ENCODE results near the gene CCDC57. TPM values are rescaled to one million over a fixed set of nuclear protein-coding genes. Genes with fewer than 3 reads are reported as not detected.

The CCDC57 gene
- polyA plus RNA-seq, 1 donor (not counting 4 experiments of a cell fraction or from before 2014, with no cell fraction given), result 19.2 TPM

DNA sequence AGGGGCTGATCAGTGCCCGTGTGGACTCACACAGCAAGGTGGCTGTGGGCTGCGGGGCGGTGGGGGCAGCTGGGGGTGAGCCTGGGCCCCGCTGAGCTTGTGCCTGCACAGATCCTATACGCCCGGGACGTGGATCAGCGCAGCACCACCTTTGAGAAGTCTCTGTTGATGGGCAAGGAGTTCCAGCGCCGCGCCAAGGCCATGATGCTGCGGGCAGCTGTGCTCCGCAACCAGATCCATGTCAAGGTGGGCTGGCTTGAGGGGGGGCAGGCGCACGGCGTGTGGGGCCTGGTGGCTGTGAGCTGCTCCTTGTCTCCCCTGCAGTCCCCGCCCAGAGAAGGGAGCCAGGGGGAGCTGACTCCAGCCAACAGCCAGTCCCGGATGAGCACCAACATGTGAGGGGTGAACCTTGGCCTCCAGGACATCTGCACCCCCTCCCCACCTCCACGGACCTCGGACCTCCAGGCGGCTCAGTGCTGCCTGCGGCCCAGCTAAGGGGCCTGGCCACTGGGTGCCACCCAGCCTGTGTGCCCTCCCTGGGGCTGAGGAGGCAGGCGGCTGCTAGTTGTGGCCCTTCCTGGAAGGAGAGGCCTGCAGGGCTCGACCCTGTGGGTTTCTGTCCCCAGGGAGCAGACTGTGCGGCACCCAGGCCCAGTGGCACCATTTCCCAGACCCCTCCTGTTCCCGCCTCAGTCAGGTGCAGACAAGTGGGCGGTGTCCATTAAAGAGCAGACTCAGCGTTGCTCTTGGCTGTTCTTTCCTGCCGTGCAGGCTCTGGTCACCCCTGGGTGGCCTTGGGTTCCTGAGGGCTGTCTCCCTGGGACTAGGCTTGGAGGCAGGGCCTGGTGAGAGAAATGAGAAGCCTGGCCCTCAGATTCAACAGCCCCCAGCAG is 155.7 kb downstream of the CCDC57 start:
- FAIRE-seq (no peak), DNase-seq (ENCODE audit: low read depth, low spot score) (no peak)
- no peak overlapping the region for H3K27ac ChIP-seq (ENCODE audit: control insufficient read depth, insufficient read depth, low read length)
- peaks cover 20% of the 10 kb centered on the region for H3K79me2 ChIP-seq (ENCODE audit: control insufficient read depth, insufficient read depth, low read length)
- no peak overlapping the region for H2AFZ ChIP-seq (ENCODE audit: control insufficient read depth, low read length)
- dilution Hi-C loops (cut with MboI; ENCODE audit: extremely low pct_ligation_motif_present, low sequenced_read_pairs), result no loop called here
- no peak overlapping the region for H3K4me3 ChIP-seq (ENCODE audit: control insufficient read depth in 2 of 3, extremely low read depth in 1 of 3, insufficient read depth in 2 of 3, low read depth in 1 of 3, low read length in 3 of 3)
- no peaks in the 10 kb centered on the region for H3K9me1 ChIP-seq (ENCODE audit: control insufficient read depth, extremely low read depth, insufficient read depth, low read length)
- peaks cover 6% of the 10 kb centered on the region for H3K4me1 ChIP-seq (ENCODE audit: control insufficient read depth, extremely low read depth, insufficient read depth, low read length)
- no peaks in the 10 kb centered on the region for H3K27me3 ChIP-seq (ENCODE audit: control insufficient read depth, extremely low read depth, insufficient read depth, low read length)
- H4K20me1 ChIP-seq (ENCODE audit: control insufficient read depth, extremely low read depth, insufficient read depth, low read length), result no peaks in the 10 kb centered on the region
- H3K9me3 ChIP-seq (ENCODE audit: control insufficient read depth, low read depth, low read length), result no peaks in the 10 kb centered on the region
- TF ChIP-seq EZH2 (IDR thresholded peaks at IDR 0.05; ENCODE audit: low read length), result no peak
- TF ChIP-seq, protein P1, sequence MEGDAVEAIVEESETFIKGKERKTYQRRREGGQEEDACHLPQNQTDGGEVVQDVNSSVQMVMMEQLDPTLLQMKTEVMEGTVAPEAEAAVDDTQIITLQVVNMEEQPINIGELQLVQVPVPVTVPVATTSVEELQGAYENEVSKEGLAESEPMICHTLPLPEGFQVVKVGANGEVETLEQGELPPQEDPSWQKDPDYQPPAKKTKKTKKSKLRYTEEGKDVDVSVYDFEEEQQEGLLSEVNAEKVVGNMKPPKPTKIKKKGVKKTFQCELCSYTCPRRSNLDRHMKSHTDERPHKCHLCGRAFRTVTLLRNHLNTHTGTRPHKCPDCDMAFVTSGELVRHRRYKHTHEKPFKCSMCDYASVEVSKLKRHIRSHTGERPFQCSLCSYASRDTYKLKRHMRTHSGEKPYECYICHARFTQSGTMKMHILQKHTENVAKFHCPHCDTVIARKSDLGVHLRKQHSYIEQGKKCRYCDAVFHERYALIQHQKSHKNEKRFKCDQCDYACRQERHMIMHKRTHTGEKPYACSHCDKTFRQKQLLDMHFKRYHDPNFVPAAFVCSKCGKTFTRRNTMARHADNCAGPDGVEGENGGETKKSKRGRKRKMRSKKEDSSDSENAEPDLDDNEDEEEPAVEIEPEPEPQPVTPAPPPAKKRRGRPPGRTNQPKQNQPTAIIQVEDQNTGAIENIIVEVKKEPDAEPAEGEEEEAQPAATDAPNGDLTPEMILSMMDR (optimal IDR thresholded peaks at IDR 0.05 in 1 of 3, IDR thresholded peaks at IDR 0.05 in 1 of 3, conservative IDR thresholded peaks at IDR 0.05 in 1 of 3; ENCODE audit: extremely low read depth in 1 of 3, insufficient read depth in 2 of 3, low read length in 3 of 3), result no peak
- H3K9ac ChIP-seq (ENCODE audit: control insufficient read depth, extremely low read depth, insufficient read depth, low read length), result no peak overlapping the region
- peaks cover 30 to 46% of the 10 kb centered on the region in 2 experiments for H3K36me3 ChIP-seq (ENCODE audit: control insufficient read depth in 2 of 2, extremely low read depth in 1 of 2, insufficient read depth in 2 of 2, low read length in 2 of 2)
- H3K4me2 ChIP-seq (ENCODE audit: control insufficient read depth, extremely low read depth, insufficient read depth, low read depth, low read length), result no peak overlapping the region

DNA sequence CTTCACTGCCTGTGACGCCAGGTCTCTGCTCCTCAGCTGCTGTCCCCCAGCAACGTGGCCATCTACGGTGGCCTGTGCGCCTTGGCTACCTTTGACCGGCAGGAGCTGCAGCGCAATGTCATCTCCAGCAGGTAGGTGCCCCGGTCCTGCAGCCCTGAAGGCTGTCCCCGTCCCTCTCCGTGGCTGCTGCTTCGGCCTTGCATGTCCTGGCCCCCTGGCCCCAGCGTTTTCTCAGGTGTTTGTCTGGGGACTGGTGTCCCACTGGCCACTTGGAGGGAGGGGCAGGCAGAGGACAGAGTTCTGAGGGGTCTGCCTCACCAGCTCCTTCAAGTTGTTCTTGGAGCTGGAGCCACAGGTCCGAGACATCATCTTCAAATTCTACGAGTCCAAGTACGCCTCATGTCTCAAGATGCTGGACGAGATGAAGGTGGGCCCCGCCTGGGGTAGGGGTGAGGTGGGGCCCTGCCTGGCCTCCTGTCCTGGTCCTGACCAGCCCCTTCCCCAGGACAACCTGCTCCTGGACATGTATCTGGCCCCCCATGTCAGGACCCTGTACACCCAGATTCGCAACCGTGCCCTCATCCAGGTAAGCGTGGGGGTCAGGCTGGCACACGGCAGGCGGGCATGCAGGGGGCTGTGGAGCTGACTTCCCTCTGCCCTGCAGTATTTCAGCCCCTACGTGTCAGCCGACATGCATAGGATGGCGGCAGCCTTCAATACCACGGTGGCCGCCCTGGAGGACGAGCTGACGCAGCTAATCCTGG is 156.5 kb downstream of the CCDC57 start:
- Histone ChIP-seq H3K79me2 (ENCODE audit: control insufficient read depth, insufficient read depth, low read length) (peaks cover 20% of the 10 kb centered on the region), H3K4me1 (ENCODE audit: control insufficient read depth, extremely low read depth, insufficient read depth, low read length) (peaks cover 6% of the 10 kb centered on the region), H4K20me1 (ENCODE audit: control insufficient read depth, extremely low read depth, insufficient read depth, low read length) (no peaks in the 10 kb centered on the region), H3K4me2 (ENCODE audit: control insufficient read depth, extremely low read depth, insufficient read depth, low read depth, low read length) (no peak overlapping the region), H3K27me3 (ENCODE audit: control insufficient read depth, extremely low read depth, insufficient read depth, low read length) (no peaks in the 10 kb centered on the region), H3K4me3 (ENCODE audit: control insufficient read depth in 2 of 3, extremely low read depth in 1 of 3, insufficient read depth in 2 of 3, low read depth in 1 of 3, low read length in 3 of 3) (no peak overlapping the region), H3K9ac (ENCODE audit: control insufficient read depth, extremely low read depth, insufficient read depth, low read length) (no peak overlapping the region), H2AFZ (ENCODE audit: control insufficient read depth, low read length) (no peak overlapping the region), H3K27ac (ENCODE audit: control insufficient read depth, insufficient read depth, low read length) (no peak overlapping the region), H3K9me3 (ENCODE audit: control insufficient read depth, low read depth, low read length) (no peaks in the 10 kb centered on the region), H3K36me3 (ENCODE audit: control insufficient read depth in 2 of 2, extremely low read depth in 1 of 2, insufficient read depth in 2 of 2, low read length in 2 of 2) (peaks cover 30 to 40% of the 10 kb centered on the region in 2 experiments), H3K9me1 (ENCODE audit: control insufficient read depth, extremely low read depth, insufficient read depth, low read length) (no peaks in the 10 kb centered on the region)
- dilution Hi-C loops (cut with MboI; ENCODE audit: extremely low pct_ligation_motif_present, low sequenced_read_pairs), result no loop called here
- TF ChIP-seq, protein P1 (optimal IDR thresholded peaks at IDR 0.05 in 1 of 3, IDR thresholded peaks at IDR 0.05 in 1 of 3, conservative IDR thresholded peaks at IDR 0.05 in 1 of 3; ENCODE audit: extremely low read depth in 1 of 3, insufficient read depth in 2 of 3, low read length in 3 of 3), result no peak
- no peak for TF ChIP-seq EZH2 (IDR thresholded peaks at IDR 0.05; ENCODE audit: low read length)
- DNase-seq (ENCODE audit: low read depth, low spot score) (no peak), FAIRE-seq (no peak)

Measured in keratinocyte (primary cell).